Measurements from ENCODE around the gene FBXO27.
"Not testable (repeated sequence)": the region's sequence is repeated elsewhere in the genome, so short reads cannot be mapped to it uniquely, and the experiment has no call there.

FBXO27 gene

DNA sequence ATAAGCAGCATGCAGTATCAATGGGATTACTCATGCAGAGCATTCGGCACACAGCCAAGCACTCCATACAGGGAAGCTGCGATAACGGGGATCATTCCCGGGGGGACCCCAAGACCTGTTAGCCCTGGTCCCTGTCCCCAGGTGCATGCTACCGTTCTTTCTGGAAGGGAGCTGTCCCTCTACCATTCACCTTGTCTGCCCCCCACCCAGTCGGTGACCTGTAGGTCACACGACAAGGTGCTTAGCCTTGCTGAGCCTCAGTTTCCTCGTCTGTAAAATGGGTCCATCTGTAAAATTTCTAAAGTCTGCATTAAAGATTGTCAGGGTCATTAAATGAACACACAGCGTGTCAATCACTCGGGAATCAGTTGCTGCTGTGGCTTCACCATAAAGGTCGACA is 45.0 kb upstream of the FBXO27 start:
- Histone ChIP-seq H3K4me1 (ENCODE audit: low read length) (peaks cover 9% of the 10 kb centered on the region; the same call in 1 of the 2 replicates), H3K79me2 (ENCODE audit: low read length) (no peaks in the 10 kb centered on the region), H3K9me2 (replicated peaks; ENCODE audit: insufficient read depth, low read length) (no peaks in the 10 kb centered on the region), H3K4me2 (ENCODE audit: low read depth, low read length) (no peak overlapping the region), H3K27ac (ENCODE audit: low read length) (no peak overlapping the region), H3K9ac (ENCODE audit: low read length) (no peak overlapping the region), H3F3A (ENCODE audit: insufficient read depth, low read length) (no peaks in the 10 kb centered on the region), H3K4me3 (ENCODE audit: low read length) (no peak overlapping the region), H3K36me3 (replicated peaks; ENCODE audit: insufficient read depth, low read length) (no peaks in the 10 kb centered on the region), H4K20me1 (ENCODE audit: insufficient read depth, low read length) (no peaks in the 10 kb centered on the region), H3K9me3 (replicated peaks; ENCODE audit: insufficient read depth, low read length) (no peaks in the 10 kb centered on the region), H3K27me3 (replicated peaks; ENCODE audit: insufficient read depth, low read length) (peaks cover 39% of the 10 kb centered on the region), H2AFZ (ENCODE audit: low read length) (no peak overlapping the region)
- no peak for DNase-seq
- no peak for TF ChIP-seq EZH2 (optimal IDR thresholded peaks at IDR 0.05; ENCODE audit: low read depth, low read length)

DNA sequence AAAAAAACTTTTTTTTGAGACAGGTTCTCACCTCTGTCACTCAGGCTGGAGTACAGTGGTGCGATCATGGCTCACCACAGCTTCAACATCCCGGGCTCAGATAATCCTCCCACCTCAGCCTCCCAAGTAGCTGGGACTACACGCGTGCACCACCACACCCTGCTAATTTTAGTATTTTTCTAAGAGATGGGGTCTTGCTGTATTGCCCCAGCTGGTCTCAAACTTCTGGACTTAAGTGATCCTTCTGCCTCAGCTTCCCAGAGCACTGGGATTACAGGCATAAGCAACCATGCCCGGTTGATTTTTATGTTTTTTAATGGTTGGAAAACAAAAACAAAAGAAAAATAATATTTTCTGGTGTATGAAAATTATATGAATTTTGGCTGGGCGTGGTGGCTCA is 42.6 kb upstream of the FBXO27 start:
- Histone ChIP-seq H4K20me1 (ENCODE audit: insufficient read depth, low read length) (no peaks in the 10 kb centered on the region), H3K4me1 (ENCODE audit: low read length) (peaks cover 9% of the 10 kb centered on the region; the same call in 1 of the 2 replicates), H3K4me2 (ENCODE audit: low read depth, low read length) (no peak overlapping the region), H3K36me3 (replicated peaks; ENCODE audit: insufficient read depth, low read length) (no peaks in the 10 kb centered on the region), H3K9me3 (replicated peaks; ENCODE audit: insufficient read depth, low read length) (no peaks in the 10 kb centered on the region), H3K27ac (ENCODE audit: low read length) (no peak overlapping the region), H3K27me3 (replicated peaks; ENCODE audit: insufficient read depth, low read length) (peaks cover 20% of the 10 kb centered on the region; the same call in 1 of the 2 replicates), H3K9ac (ENCODE audit: low read length) (no peak overlapping the region), H3F3A (ENCODE audit: insufficient read depth, low read length) (no peaks in the 10 kb centered on the region), H3K4me3 (ENCODE audit: low read length) (no peak overlapping the region), H3K79me2 (ENCODE audit: low read length) (no peaks in the 10 kb centered on the region), H2AFZ (ENCODE audit: low read length) (no peak overlapping the region), H3K9me2 (replicated peaks; ENCODE audit: insufficient read depth, low read length) (no peaks in the 10 kb centered on the region)
- no peak for DNase-seq
- TF ChIP-seq, protein P1, sequence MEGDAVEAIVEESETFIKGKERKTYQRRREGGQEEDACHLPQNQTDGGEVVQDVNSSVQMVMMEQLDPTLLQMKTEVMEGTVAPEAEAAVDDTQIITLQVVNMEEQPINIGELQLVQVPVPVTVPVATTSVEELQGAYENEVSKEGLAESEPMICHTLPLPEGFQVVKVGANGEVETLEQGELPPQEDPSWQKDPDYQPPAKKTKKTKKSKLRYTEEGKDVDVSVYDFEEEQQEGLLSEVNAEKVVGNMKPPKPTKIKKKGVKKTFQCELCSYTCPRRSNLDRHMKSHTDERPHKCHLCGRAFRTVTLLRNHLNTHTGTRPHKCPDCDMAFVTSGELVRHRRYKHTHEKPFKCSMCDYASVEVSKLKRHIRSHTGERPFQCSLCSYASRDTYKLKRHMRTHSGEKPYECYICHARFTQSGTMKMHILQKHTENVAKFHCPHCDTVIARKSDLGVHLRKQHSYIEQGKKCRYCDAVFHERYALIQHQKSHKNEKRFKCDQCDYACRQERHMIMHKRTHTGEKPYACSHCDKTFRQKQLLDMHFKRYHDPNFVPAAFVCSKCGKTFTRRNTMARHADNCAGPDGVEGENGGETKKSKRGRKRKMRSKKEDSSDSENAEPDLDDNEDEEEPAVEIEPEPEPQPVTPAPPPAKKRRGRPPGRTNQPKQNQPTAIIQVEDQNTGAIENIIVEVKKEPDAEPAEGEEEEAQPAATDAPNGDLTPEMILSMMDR (IDR thresholded peaks at IDR 0.05; ENCODE audit: low read length): no peak

DNA sequence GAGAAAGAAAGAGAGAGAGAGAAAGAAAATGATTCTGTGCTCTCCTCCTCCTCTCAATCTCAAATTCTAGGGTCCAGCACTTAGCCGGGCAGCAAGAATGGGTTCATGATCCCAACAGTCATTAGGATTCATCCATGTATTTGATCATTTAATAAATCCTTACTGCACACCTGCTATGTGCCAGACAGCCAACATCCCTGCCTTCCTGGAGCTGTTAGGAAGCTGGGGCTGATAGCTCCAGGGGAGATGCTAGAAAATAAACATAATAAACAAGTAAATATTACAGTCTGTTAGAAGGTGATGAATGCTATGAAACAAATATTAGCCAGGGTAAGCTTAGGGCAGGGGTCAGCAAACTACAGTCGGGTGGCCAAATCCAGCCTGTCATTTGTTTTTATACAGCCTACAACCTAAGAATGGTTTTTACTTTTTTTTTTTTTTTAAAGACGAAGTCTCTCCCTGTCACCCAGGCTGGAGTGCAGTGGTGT is 41.9 kb upstream of the FBXO27 start:
- TF ChIP-seq EZH2phosphoT487 (IDR thresholded peaks at IDR 0.05; ENCODE audit: low read length): no peak
- TF ChIP-seq, protein P1 (IDR thresholded peaks at IDR 0.05; ENCODE audit: low read length): no peak
- no peak for TF ChIP-seq EZH2 (optimal IDR thresholded peaks at IDR 0.05; ENCODE audit: low read depth, low read length)
- Histone ChIP-seq H3F3A (ENCODE audit: insufficient read depth, low read length) (no peaks in the 10 kb centered on the region), H3K9me2 (replicated peaks; ENCODE audit: insufficient read depth, low read length) (no peaks in the 10 kb centered on the region), H3K27me3 (replicated peaks; ENCODE audit: insufficient read depth, low read length) (peaks cover 21% of the 10 kb centered on the region; the same call in 1 of the 2 replicates), H3K36me3 (replicated peaks; ENCODE audit: insufficient read depth, low read length) (no peaks in the 10 kb centered on the region), H3K4me3 (ENCODE audit: low read length) (no peak overlapping the region), H3K4me1 (ENCODE audit: low read length) (peaks cover 9% of the 10 kb centered on the region; the same call in 1 of the 2 replicates), H2AFZ (ENCODE audit: low read length) (0 out of 2 replicates have a peak overlapping the region, but pooled peaks have one; percentile 17), H4K20me1 (ENCODE audit: insufficient read depth, low read length) (no peaks in the 10 kb centered on the region), H3K4me2 (ENCODE audit: low read depth, low read length) (peak overlapping the region; percentile 59; the same call in 1 of the 2 replicates), H3K9me3 (replicated peaks; ENCODE audit: insufficient read depth, low read length) (no peaks in the 10 kb centered on the region), H3K9ac (ENCODE audit: low read length) (no peak overlapping the region), H3K79me2 (ENCODE audit: low read length) (no peaks in the 10 kb centered on the region), H3K27ac (ENCODE audit: low read length) (no peak overlapping the region)
- DNase-seq: no peak

DNA sequence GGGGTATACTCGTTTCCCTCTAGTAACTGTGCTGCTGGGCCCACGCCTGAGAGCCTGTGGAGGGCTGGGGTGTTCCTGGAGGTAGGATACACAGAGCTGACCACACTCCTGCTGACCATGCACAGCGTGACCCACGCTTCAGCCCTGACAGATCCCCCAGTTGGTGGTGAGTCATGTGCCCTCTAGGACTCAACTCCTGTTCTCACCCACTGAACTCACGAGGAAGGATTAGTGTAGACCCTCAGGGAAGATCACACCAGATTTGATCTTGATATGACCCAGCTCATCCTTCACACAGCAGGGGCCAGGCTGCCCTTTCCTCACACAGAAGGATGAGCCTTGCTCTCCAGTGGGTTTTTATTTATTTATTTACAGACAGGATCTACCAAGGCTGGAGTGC is 38.5 kb upstream of the FBXO27 start:
- Histone ChIP-seq H3K36me3 (replicated peaks; ENCODE audit: insufficient read depth, low read length) (no peaks in the 10 kb centered on the region), H3K79me2 (ENCODE audit: low read length) (no peaks in the 10 kb centered on the region), H3K4me2 (ENCODE audit: low read depth, low read length) (no peak overlapping the region), H4K20me1 (ENCODE audit: insufficient read depth, low read length) (no peaks in the 10 kb centered on the region), H3K27ac (ENCODE audit: low read length) (no peak overlapping the region), H2AFZ (ENCODE audit: low read length) (no peak overlapping the region), H3K27me3 (replicated peaks; ENCODE audit: insufficient read depth, low read length) (peaks cover 9% of the 10 kb centered on the region), H3K4me3 (ENCODE audit: low read length) (no peak overlapping the region), H3F3A (ENCODE audit: insufficient read depth, low read length) (no peaks in the 10 kb centered on the region), H3K4me1 (ENCODE audit: low read length) (peaks cover 9% of the 10 kb centered on the region; the same call in 1 of the 2 replicates), H3K9ac (ENCODE audit: low read length) (no peak overlapping the region), H3K9me2 (replicated peaks; ENCODE audit: insufficient read depth, low read length) (no peaks in the 10 kb centered on the region), H3K9me3 (replicated peaks; ENCODE audit: insufficient read depth, low read length) (no peaks in the 10 kb centered on the region)
- TF ChIP-seq, protein P1 (IDR thresholded peaks at IDR 0.05; ENCODE audit: low read length): no peak
- TF ChIP-seq EZH2 (optimal IDR thresholded peaks at IDR 0.05; ENCODE audit: low read depth, low read length) (no peak), EZH2phosphoT487 (IDR thresholded peaks at IDR 0.05; ENCODE audit: low read length) (no peak)
- DNase-seq: no peak

DNA sequence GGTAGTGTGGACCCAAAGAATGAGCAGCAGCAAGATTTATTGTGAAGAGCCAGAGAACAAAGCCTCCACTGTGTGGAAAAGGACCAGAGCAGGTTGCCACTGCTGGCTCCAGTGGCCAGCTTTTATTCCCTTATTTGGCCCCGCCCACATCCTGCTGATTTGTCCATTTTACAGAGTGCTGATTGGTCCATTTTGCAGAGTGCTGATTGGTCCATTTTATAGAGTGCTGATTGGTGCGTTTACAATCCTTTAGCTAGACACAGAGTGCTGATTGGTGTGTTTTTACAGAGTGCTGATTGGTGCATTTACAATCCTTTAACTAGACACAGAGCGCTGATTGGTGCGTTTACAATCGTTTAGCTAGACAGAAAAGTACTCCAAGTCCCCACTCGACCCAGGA is 35.9 kb upstream of the FBXO27 start:
- not testable (repeated sequence) for H3F3A ChIP-seq (ENCODE audit: insufficient read depth, low read length); DNase-seq; H3K36me3 ChIP-seq (replicated peaks; ENCODE audit: insufficient read depth, low read length); H3K4me2 ChIP-seq (ENCODE audit: low read depth, low read length); H2AFZ ChIP-seq (ENCODE audit: low read length); H3K79me2 ChIP-seq (ENCODE audit: low read length); H3K9ac ChIP-seq (ENCODE audit: low read length); H3K4me1 ChIP-seq (ENCODE audit: low read length); H3K4me3 ChIP-seq (ENCODE audit: low read length); H3K9me2 ChIP-seq (replicated peaks; ENCODE audit: insufficient read depth, low read length); H3K9me3 ChIP-seq (replicated peaks; ENCODE audit: insufficient read depth, low read length); H4K20me1 ChIP-seq (ENCODE audit: insufficient read depth, low read length); H3K27ac ChIP-seq (ENCODE audit: low read length)
- peaks cover 17% of the 10 kb centered on the region for H3K27me3 ChIP-seq (replicated peaks; ENCODE audit: insufficient read depth, low read length)

Data from MM.1S (cell line).